IMR-90 (cell line): ENCODE data around the gene GNG8. TPM values are rescaled to one million over a fixed set of nuclear protein-coding genes. Genes with fewer than 3 reads are reported as not detected.

Experiments used
- ATAC-seq: fragments of 200-7000 bp; cut with Tn5 transposase; 2 replicates; pipeline ENCODE4 v1.9.1; 2020; ENCODE audit warnings: low read depth, mild to moderate bottlenecking, moderate library complexity
- BruUV-seq: library from RNA; stranded (reverse); fragments of 400-500 nt; replicated peaks from 2 replicates; lab custom pipeline; 2021; lab: Mats Ljungman, UMichigan
- CTCF ChIA-PET: fragments of 300-600 bp; formaldehyde crosslinking; extraction: SDS; loops from one replicate; lab custom pipeline; 2021; ENCODE audit warnings: antibody characterized with exemption; lab: Yijun Ruan, JAX
- POLR2A ChIA-PET: fragments of 300-600 bp; sonication (Branson Sonifier 250); formaldehyde crosslinking; loops from one replicate; lab custom pipeline; 2022; ENCODE audit warnings: antibody characterized with exemption; ENCODE audit not compliant: unreplicated experiment; lab: Charles Lee
- DNase-seq: peaks from one replicate; pipeline ENCODE4 v3.0.0; 2013
- H2AFZ ChIP-seq: replicated peaks from 2 replicates; pipeline ENCODE3; 2013; ENCODE audit warnings: low read length, mild to moderate bottlenecking; ENCODE audit not compliant: poor library complexity
- H2AK5ac ChIP-seq: 2 replicates; pipeline ENCODE4 v1.6.1; 2013; ENCODE audit warnings: low read depth, low read length, inconsistent platforms
- H2AK9ac ChIP-seq: replicated peaks from 2 replicates; pipeline ENCODE3; 2013; ENCODE audit warnings: mild to moderate bottlenecking, low read depth, low read length, moderate library complexity; ENCODE audit not compliant: poor library complexity
- H2BK120ac ChIP-seq: 2 replicates; pipeline ENCODE4 v1.6.1; 2013; ENCODE audit warnings: low read depth, low read length, inconsistent platforms
- H2BK15ac ChIP-seq: 3 replicates; pipeline ENCODE4 v1.6.1; 2013; ENCODE audit warnings: low read depth, low read length, inconsistent platforms
- H2BK20ac ChIP-seq: 2 replicates; pipeline ENCODE4 v1.6.1; 2013; ENCODE audit warnings: low read depth, mild to moderate bottlenecking, inconsistent platforms, low read length, moderate library complexity
- H2BK5ac ChIP-seq: 2 replicates; pipeline ENCODE4 v1.6.1; 2013; ENCODE audit warnings: mild to moderate bottlenecking, low read depth, low read length, inconsistent platforms; ENCODE audit not compliant: poor library complexity, severe bottlenecking
- H3K14ac ChIP-seq: replicated peaks from 2 replicates; pipeline ENCODE4 v1.6.1; 2013; ENCODE audit warnings: low read depth, low read length, inconsistent platforms
- H3K18ac ChIP-seq: 2 replicates; pipeline ENCODE4 v1.6.1; 2013; ENCODE audit warnings: low read depth, low read length, control low read depth
- H3K23ac ChIP-seq: 2 replicates; pipeline ENCODE4 v1.6.1; 2013; ENCODE audit warnings: low read depth, low read length, inconsistent platforms
- H3K27ac ChIP-seq: 2 replicates; pipeline ENCODE4 v1.5.1; 2013; ENCODE audit warnings: mild to moderate bottlenecking, control low read depth, low read length; ENCODE audit not compliant: insufficient read depth
- H3K27me3 ChIP-seq: 2 replicates; pipeline ENCODE4 v1.6.1; 2013; ENCODE audit warnings: low read length; ENCODE audit not compliant: control insufficient read depth, insufficient read depth
- H3K36me3 ChIP-seq: 2 replicates; pipeline ENCODE4 v1.6.1; 2013; ENCODE audit warnings: low read length, mixed read lengths; ENCODE audit not compliant: control insufficient read depth, insufficient read depth
- H3K4ac ChIP-seq: 2 replicates; pipeline ENCODE4 v1.6.1; 2013; ENCODE audit warnings: low read depth, low read length, inconsistent platforms
- H3K4me1 ChIP-seq: 2 replicates; pipeline ENCODE4 v1.6.1; 2013; ENCODE audit warnings: low read length, mixed read lengths; ENCODE audit not compliant: control insufficient read depth, insufficient read depth
- H3K4me2 ChIP-seq: 2 replicates; pipeline ENCODE4 v1.6.1; 2013; ENCODE audit warnings: low read depth, mild to moderate bottlenecking, control low read depth, low read length, moderate library complexity
- H3K4me3 ChIP-seq: 2 replicates; pipeline ENCODE4 v1.5.1; 2013; ENCODE audit warnings: low read depth, mild to moderate bottlenecking, control low read depth, low read length, moderate library complexity; ENCODE audit not compliant: insufficient read depth
- H3K56ac ChIP-seq: 2 replicates; pipeline ENCODE4 v1.6.1; 2013; ENCODE audit warnings: low read length, inconsistent platforms; ENCODE audit not compliant: insufficient read depth; ENCODE audit errors: extremely low read depth
- H3K79me1 ChIP-seq, 2 experiments: 2 replicates each; pipeline ENCODE4 v1.6.1; 2013; ENCODE audit warnings: low read length in 2 of 2, inconsistent platforms in 1 of 2, low read depth in 1 of 2
- H3K9ac ChIP-seq: 2 replicates; pipeline ENCODE4 v1.6.1; 2013; ENCODE audit warnings: low read depth, low read length, control low read depth
- H3K9me1 ChIP-seq: 2 replicates; pipeline ENCODE4 v1.6.1; 2013; ENCODE audit warnings: low read length, inconsistent platforms; ENCODE audit not compliant: insufficient read depth
- H3K9me3 ChIP-seq: 2 replicates; pipeline ENCODE4 v1.6.1; 2013; ENCODE audit warnings: low read length; ENCODE audit not compliant: control insufficient read depth, insufficient read depth
- H4K20me1 ChIP-seq: 2 replicates; pipeline ENCODE4 v1.6.1; 2013; ENCODE audit warnings: low read length, inconsistent platforms; ENCODE audit not compliant: insufficient read depth
- H4K5ac ChIP-seq: 2 replicates; pipeline ENCODE4 v1.6.1; 2013; ENCODE audit warnings: mild to moderate bottlenecking, low read depth, low read length, control low read depth
- H4K8ac ChIP-seq, 2 experiments: 2 replicates each; pipeline ENCODE4 v1.6.1; 2013; ENCODE audit warnings: low read depth in 2 of 2, low read length in 2 of 2, control low read depth in 1 of 2, inconsistent platforms in 1 of 2
- H4K91ac ChIP-seq: 2 replicates; pipeline ENCODE4 v1.6.1; 2013; ENCODE audit warnings: low read depth, low read length, inconsistent platforms; ENCODE audit not compliant: insufficient read depth
- BHLHE40 ChIP-seq: fragments of 150-350 bp; IDR thresholded peaks from 2 replicates; pipeline ENCODE4 v1.6.1; 2016; ENCODE audit warnings: mild to moderate bottlenecking, low read depth, low read length
- FOS ChIP-seq: fragments of 150-350 bp; IDR thresholded peaks from 2 replicates; pipeline ENCODE4 v1.6.1; 2016; ENCODE audit warnings: low read depth, low read length
- MAFK ChIP-seq: IDR thresholded peaks from 2 replicates; pipeline ENCODE4 v1.6.1; 2012; ENCODE audit warnings: low read depth, low read length, improper control_type of control experiment
- MAZ ChIP-seq: IDR thresholded peaks from 2 replicates; pipeline ENCODE4 v1.6.1; 2012; ENCODE audit warnings: low read depth, mild to moderate bottlenecking, low read length, improper control_type of control experiment, moderate library complexity, borderline replicate concordance
- NFE2L2 ChIP-seq: fragments of 150-350 bp; IDR thresholded peaks from 2 replicates; pipeline ENCODE4 v1.6.1; 2016; ENCODE audit warnings: low read depth, mild to moderate bottlenecking, low read length
- POLR2A ChIP-seq: IDR thresholded peaks from 2 replicates; pipeline ENCODE4 v1.6.1; 2012; ENCODE audit warnings: mild to moderate bottlenecking, low read depth, low read length
- USF2 ChIP-seq: fragments of 150-350 bp; IDR thresholded peaks from 2 replicates; pipeline ENCODE4 v1.6.1; 2017; ENCODE audit warnings: mild to moderate bottlenecking, antibody characterized with exemption, low read length, low read depth
- WGBS, 2 experiments: methylation state at CpG; one replicate each; pipeline versions ENCODE4 v1.1.5 to v1.1.7; 2013; ENCODE audit warnings: missing lambda C conversion rate in 2 of 2; ENCODE audit not compliant: insufficient read length in 1 of 2; ENCODE audit errors: extremely low coverage in 2 of 2; 5-methylcytosine and 5-hydroxymethylcytosine counted together
- dilution Hi-C: fragments of 300-500 bp; cut with HindIII; formaldehyde crosslinking; loops from one replicate; pipeline ENCODE4 v1.14.3; 2018; ENCODE audit warnings: low sequenced_read_pairs; ENCODE audit not compliant: unreplicated experiment
- in situ Hi-C: fragments of 300-500 bp; cut with MboI; formaldehyde crosslinking; loops from 3 replicates; pipeline ENCODE4 v1.14.3; 2019; ENCODE audit warnings: low sequenced_read_pairs, inconsistent platforms, mixed read lengths
- intact Hi-C: fragments of 100-400 bp; cut with micrococcal nuclease; formaldehyde crosslinking; loops from 2 replicates; pipeline ENCODE4 v1.10.0; 2022
- polyA plus RNA-seq, 3 experiments: library from polyadenylated mRNA; depleted of rRNA; stranded (reverse); fragments of >200 nt; gene quantifications; 2 replicates each; pipeline ENCODE4 v1.2.3, GENCODE V29; 2012; ENCODE audit warnings: low replicate concordance in 1 of 3
- total RNA-seq: library from RNA; depleted of rRNA; stranded (reverse); fragments of >200 nt; gene quantifications from 2 replicates; pipeline ENCODE4 v1.2.3, GENCODE V29; 2012

GNG8 gene
- total and polyA plus RNA-seq, 2 of the 4 experiments (the other 2 are of a cell fraction): not detected

- no peak overlapping the region for H2BK5ac ChIP-seq
- intact Hi-C loops (no loop called here), dilution Hi-C loops (no loop called here), in situ Hi-C loops (no loop called here)
- no peak overlapping the region for H2AK9ac ChIP-seq
- H4K8ac ChIP-seq: no peak overlapping the region
- DNase-seq (no peak), ATAC-seq (peak; percentile 62; the same call in 1 of the 2 replicates)
- H2AK5ac ChIP-seq: no peak overlapping the region
- H4K5ac ChIP-seq: no peak overlapping the region
- no peak overlapping the region for H3K4ac ChIP-seq
- H2BK20ac ChIP-seq: no peak overlapping the region
- peak overlapping the region; percentile 32 for H2AFZ ChIP-seq
- H3K36me3 ChIP-seq: peaks cover 65% of the 10 kb centered on the region
- no TSS peak for BruUV-seq
- H3K23ac ChIP-seq: no peak overlapping the region
- H3K27ac ChIP-seq: no peak overlapping the region
- ChIA-PET POLR2A (no interaction called here), CTCF (no interaction called here)
- no peak overlapping the region for H3K4me3 ChIP-seq
- H4K91ac ChIP-seq: no peak overlapping the region
- H3K27me3 ChIP-seq: no peaks in the 10 kb centered on the region
- no peak overlapping the region for H3K56ac ChIP-seq
- H3K4me2 ChIP-seq: no peak overlapping the region
- H3K79me1 ChIP-seq: peaks cover 0 to 15% of the 10 kb centered on the region in 2 experiments; a peak in 2 of 4 replicates
- H3K9me3 ChIP-seq: no peaks in the 10 kb centered on the region
- H3K14ac ChIP-seq: no peak overlapping the region
- no peaks in the 10 kb centered on the region for H3K4me1 ChIP-seq
- no peak for TF ChIP-seq MAZ
- no peak for TF ChIP-seq USF2
- no peak for TF ChIP-seq MAFK
- no peak for TF ChIP-seq POLR2A
- no peak for TF ChIP-seq BHLHE40
- TF ChIP-seq NFE2L2: no peak
- no peak for TF ChIP-seq FOS
- no peak overlapping the region for H2BK15ac ChIP-seq
- H4K20me1 ChIP-seq: no peaks in the 10 kb centered on the region; the same call in none of the 2 replicates
- H3K9me1 ChIP-seq: peaks cover 12% of the 10 kb centered on the region
- H3K9ac ChIP-seq: no peak overlapping the region
- H3K18ac ChIP-seq: no peak overlapping the region
- 91% methylated on average over 14 of the region's 26 CpGs; no CpG with 5 or more reads in 1 of the 2 experiments for WGBS, 2 experiments
- H2BK120ac ChIP-seq: no peak overlapping the region
These were observed 42.2 kb upstream of the GNG8 start for GRCh38 chr19:46678110-46678732.
